MM.1S (cell line): ENCODE data around the gene TMEM126B.
"Not testable (repeated sequence)": the region's sequence is repeated elsewhere in the genome, so short reads cannot be mapped to it uniquely, and the experiment has no call there.

Source experiments
- DNase-seq: peaks from one replicate; pipeline ENCODE4 v3.0.0-alpha.2; 2015
- H2AFZ ChIP-seq: fragments of 300-600 bp; sonication (generic); 2 replicates; pipeline ENCODE4 v1.6.0; 2016; ENCODE audit warnings: antibody characterized with exemption, low read length
- H3F3A ChIP-seq: fragments of 300-600 bp; sonication (generic); 2 replicates; pipeline ENCODE4 v1.6.1; 2016; ENCODE audit warnings: mild to moderate bottlenecking, antibody characterized with exemption, low read length, moderate library complexity, mixed read lengths; ENCODE audit not compliant: insufficient read depth
- H3K27ac ChIP-seq: fragments of 300-600 bp; sonication (generic); 2 replicates; pipeline ENCODE4 v1.5.1; 2016; ENCODE audit warnings: mild to moderate bottlenecking, low read length
- H3K27me3 ChIP-seq: fragments of 300-600 bp; sonication (generic); replicated peaks from 2 replicates; pipeline ENCODE4 v1.6.0; 2016; ENCODE audit warnings: low read length; ENCODE audit not compliant: insufficient read depth
- H3K36me3 ChIP-seq: fragments of 300-600 bp; sonication (generic); replicated peaks from 2 replicates; pipeline ENCODE4 v1.6.1; 2016; ENCODE audit warnings: mild to moderate bottlenecking, low read length, mixed read lengths; ENCODE audit not compliant: insufficient read depth
- H3K4me1 ChIP-seq: fragments of 300-600 bp; sonication (generic); 2 replicates; pipeline ENCODE4 v1.6.1; 2016; ENCODE audit warnings: low read length, mixed read lengths
- H3K4me2 ChIP-seq: fragments of 300-600 bp; sonication (generic); 2 replicates; pipeline ENCODE4 v1.6.0; 2016; ENCODE audit warnings: low read depth, low read length
- H3K4me3 ChIP-seq: fragments of 300-600 bp; sonication (generic); 2 replicates; pipeline ENCODE4 v1.5.1; 2016; ENCODE audit warnings: low read length, mixed read lengths
- H3K79me2 ChIP-seq: fragments of 300-600 bp; sonication (generic); 2 replicates; pipeline ENCODE4 v1.6.1; 2016; ENCODE audit warnings: mixed run types, low read length, mixed read lengths
- H3K9ac ChIP-seq: fragments of 300-600 bp; sonication (generic); 2 replicates; pipeline ENCODE4 v1.6.1; 2016; ENCODE audit warnings: low read length, mixed read lengths
- H3K9me2 ChIP-seq: fragments of 300-600 bp; sonication (generic); replicated peaks from 2 replicates; pipeline ENCODE4 v1.6.1; 2016; ENCODE audit warnings: mild to moderate bottlenecking, low read length, mixed read lengths; ENCODE audit not compliant: insufficient read depth
- H3K9me3 ChIP-seq: fragments of 300-600 bp; sonication (generic); replicated peaks from 2 replicates; pipeline ENCODE4 v1.6.1; 2016; ENCODE audit warnings: mild to moderate bottlenecking, low read length, mixed read lengths; ENCODE audit not compliant: insufficient read depth
- H4K20me1 ChIP-seq: fragments of 300-600 bp; sonication (generic); 2 replicates; pipeline ENCODE4 v1.6.1; 2016; ENCODE audit warnings: mild to moderate bottlenecking, low read length, moderate library complexity, mixed read lengths; ENCODE audit not compliant: insufficient read depth
- CTCF ChIP-seq: fragments of 300-600 bp; sonication (generic); IDR thresholded peaks from 2 replicates; pipeline ENCODE4 v1.5.1; 2016; ENCODE audit warnings: antibody characterized with exemption, low read length, mixed read lengths
- EZH2 ChIP-seq: fragments of 300-600 bp; sonication (generic); optimal IDR thresholded peaks from 2 replicates; pipeline ENCODE3; 2017; ENCODE audit warnings: low read depth, mild to moderate bottlenecking, antibody characterized with exemption, low read length, mixed read lengths
- EZH2phosphoT487 ChIP-seq: fragments of 300-600 bp; sonication (generic); IDR thresholded peaks from 2 replicates; pipeline ENCODE4 v1.6.1; 2018; ENCODE audit warnings: antibody characterized with exemption, low read length

TMEM126B gene

GRCh38 chr11:85611643-85612042 lies 16.8 kb upstream of the TMEM126B start:
- not testable (repeated sequence) for H3K4me3 ChIP-seq, H3K4me1 ChIP-seq, H3K36me3 ChIP-seq, H3K9me3 ChIP-seq, DNase-seq, H4K20me1 ChIP-seq, H2AFZ ChIP-seq, H3K9me2 ChIP-seq, H3K27me3 ChIP-seq, H3K4me2 ChIP-seq, H3K79me2 ChIP-seq, H3F3A ChIP-seq, H3K9ac ChIP-seq, H3K27ac ChIP-seq

- no peak overlapping the region for H2AFZ ChIP-seq
- TF ChIP-seq EZH2phosphoT487 (no peak), CTCF (no peak), EZH2 (no peak)
- no peaks in the 10 kb centered on the region for H3K79me2 ChIP-seq
- no peaks in the 10 kb centered on the region for H3K9me2 ChIP-seq
- H3K9ac ChIP-seq, result no peak overlapping the region
- no peak overlapping the region for H3K27ac ChIP-seq
- no peaks in the 10 kb centered on the region for H3F3A ChIP-seq
- H3K36me3 ChIP-seq, result no peaks in the 10 kb centered on the region
- no peak for DNase-seq
- no peaks in the 10 kb centered on the region for H4K20me1 ChIP-seq
- H3K4me1 ChIP-seq, result no peaks in the 10 kb centered on the region
- no peak overlapping the region for H3K4me3 ChIP-seq
- H3K9me3 ChIP-seq, result no peaks in the 10 kb centered on the region
- no peak overlapping the region for H3K4me2 ChIP-seq
- H3K27me3 ChIP-seq, result no peaks in the 10 kb centered on the region
These were observed 8.9 kb upstream of the TMEM126B start for GRCh38 chr11:85619499-85619898.

GRCh38 chr11:85620256-85620655 lies 8.1 kb upstream of the TMEM126B start:
- TF ChIP-seq EZH2, result no peak
- TF ChIP-seq EZH2phosphoT487, result no peak
- no peak for TF ChIP-seq CTCF
- Histone ChIP-seq H3K27ac (no peak overlapping the region), H3K9ac (no peak overlapping the region), H3K27me3 (no peaks in the 10 kb centered on the region), H3K79me2 (no peaks in the 10 kb centered on the region), H3K9me2 (no peaks in the 10 kb centered on the region), H3K4me3 (no peak overlapping the region), H4K20me1 (no peaks in the 10 kb centered on the region), H3K4me2 (no peak overlapping the region), H3K4me1 (no peaks in the 10 kb centered on the region), H3K36me3 (no peaks in the 10 kb centered on the region), H3F3A (no peaks in the 10 kb centered on the region), H2AFZ (no peak overlapping the region), H3K9me3 (no peaks in the 10 kb centered on the region)
- DNase-seq, result no peak

GRCh38 chr11:85626496-85626895 lies 1.9 kb upstream of the TMEM126B start:
- no peak overlapping the region for H3K9ac ChIP-seq
- no peaks in the 10 kb centered on the region for H3K36me3 ChIP-seq
- TF ChIP-seq EZH2 (no peak), CTCF (no peak), EZH2phosphoT487 (no peak)
- H3K79me2 ChIP-seq, result peaks cover 31% of the 10 kb centered on the region
- DNase-seq, result no peak
- H3K27ac ChIP-seq, result no peak overlapping the region
- H3K4me3 ChIP-seq, result no peak overlapping the region
- peaks cover 5% of the 10 kb centered on the region; the same call in 1 of the 2 replicates for H3K4me1 ChIP-seq
- H3K27me3 ChIP-seq, result no peaks in the 10 kb centered on the region
- H3K4me2 ChIP-seq, result peak overlapping the region; percentile 90; the same call in 1 of the 2 replicates
- no peak overlapping the region for H2AFZ ChIP-seq
- no peaks in the 10 kb centered on the region for H4K20me1 ChIP-seq
- no peaks in the 10 kb centered on the region for H3K9me3 ChIP-seq
- H3F3A ChIP-seq, result peaks cover 13% of the 10 kb centered on the region
- no peaks in the 10 kb centered on the region for H3K9me2 ChIP-seq
